ENCODE results near the gene NPY4R2.
"Not testable (repeated sequence)": the region's sequence is repeated elsewhere in the genome, so short reads cannot be mapped to it uniquely, and the experiment has no call there.

DNA sequence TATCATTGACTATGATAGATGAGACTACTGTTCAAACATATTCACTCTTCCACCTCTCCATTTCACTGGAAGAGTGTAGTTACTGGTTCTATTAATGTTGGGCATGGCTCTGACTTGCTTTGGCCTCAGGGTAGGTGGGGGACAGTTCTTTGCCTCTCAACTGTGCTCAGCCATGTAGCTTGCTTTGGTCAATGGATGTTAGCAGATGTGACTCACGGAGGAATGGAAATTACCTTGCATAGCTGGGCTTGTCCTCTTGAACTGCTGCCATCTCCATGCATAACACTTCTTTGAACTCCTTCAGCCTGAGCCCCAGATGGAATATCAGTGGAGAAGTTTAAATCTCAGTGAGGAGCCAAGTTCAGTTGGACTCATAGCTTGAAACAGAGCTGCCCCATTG is 9.1 kb upstream of the NPY4R2 start:
- TF ChIP-seq, protein P1, sequence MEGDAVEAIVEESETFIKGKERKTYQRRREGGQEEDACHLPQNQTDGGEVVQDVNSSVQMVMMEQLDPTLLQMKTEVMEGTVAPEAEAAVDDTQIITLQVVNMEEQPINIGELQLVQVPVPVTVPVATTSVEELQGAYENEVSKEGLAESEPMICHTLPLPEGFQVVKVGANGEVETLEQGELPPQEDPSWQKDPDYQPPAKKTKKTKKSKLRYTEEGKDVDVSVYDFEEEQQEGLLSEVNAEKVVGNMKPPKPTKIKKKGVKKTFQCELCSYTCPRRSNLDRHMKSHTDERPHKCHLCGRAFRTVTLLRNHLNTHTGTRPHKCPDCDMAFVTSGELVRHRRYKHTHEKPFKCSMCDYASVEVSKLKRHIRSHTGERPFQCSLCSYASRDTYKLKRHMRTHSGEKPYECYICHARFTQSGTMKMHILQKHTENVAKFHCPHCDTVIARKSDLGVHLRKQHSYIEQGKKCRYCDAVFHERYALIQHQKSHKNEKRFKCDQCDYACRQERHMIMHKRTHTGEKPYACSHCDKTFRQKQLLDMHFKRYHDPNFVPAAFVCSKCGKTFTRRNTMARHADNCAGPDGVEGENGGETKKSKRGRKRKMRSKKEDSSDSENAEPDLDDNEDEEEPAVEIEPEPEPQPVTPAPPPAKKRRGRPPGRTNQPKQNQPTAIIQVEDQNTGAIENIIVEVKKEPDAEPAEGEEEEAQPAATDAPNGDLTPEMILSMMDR (IDR thresholded peaks at IDR 0.05): not testable (repeated sequence)
- not testable (repeated sequence) for TF ChIP-seq POLR2A (IDR thresholded peaks at IDR 0.05)

All from body of pancreas (tissue), 4 donors.